Measurements from ENCODE around the gene TTBK1.

DNA sequence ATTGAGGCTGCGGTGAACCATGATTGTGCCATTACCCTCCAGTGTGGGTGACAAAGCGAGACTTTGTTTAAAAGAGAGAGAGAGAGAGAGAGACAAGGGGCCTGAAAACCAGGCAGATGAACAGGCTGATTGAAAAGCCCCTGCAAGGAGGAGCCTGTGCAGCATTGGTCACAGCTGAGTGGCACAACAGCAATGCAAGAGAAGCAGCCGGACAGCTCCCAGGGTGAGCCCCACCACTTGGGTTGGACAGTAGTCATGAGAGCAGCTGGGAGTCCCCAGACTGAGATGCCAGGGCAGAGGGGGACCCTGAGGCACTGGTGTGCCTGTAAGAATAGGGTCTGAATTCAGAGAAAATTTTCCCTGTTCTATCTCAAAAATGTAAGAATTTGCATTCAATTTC is 24.2 kb upstream of the TTBK1 start:
- TF ChIP-seq POLR2AphosphoS5 (IDR thresholded peaks at IDR 0.05) (no peak), CTCF (IDR thresholded peaks at IDR 0.05) (no peak), POLR2A (IDR thresholded peaks at IDR 0.05) (no peak), EP300 (IDR thresholded peaks at IDR 0.05) (no peak)

Data from suprapubic skin (tissue), 4 donors.